H1 (cell line): ENCODE results near the gene UGT1A7. TPM values are rescaled to one million over a fixed set of nuclear protein-coding genes. Genes with fewer than 3 reads are reported as not detected.

Experiments used
- CTBP2 ChIP-seq: IDR thresholded peaks from 2 replicates; pipeline ENCODE4 v1.7.0; 2011; ENCODE audit warnings: borderline replicate concordance, mild to moderate bottlenecking, moderate library complexity, mixed read lengths, low read length; ENCODE audit not compliant: insufficient read depth, insufficient read length
- POLR2AphosphoS5 ChIP-seq: IDR thresholded peaks from 2 replicates; pipeline ENCODE4 v1.6.1; 2011; ENCODE audit warnings: low read depth, low read length
- polyA plus RNA-seq, 7 experiments: library from polyadenylated mRNA; depleted of rRNA in 3 of 7; stranded (reverse) in 5 of 7; unstranded in 2 of 7; fragments of >200 nt in 5 of 7; fragments of 200-250 nt in 2 of 7; gene quantifications; 1 replicate in 5 of 7; 2 replicates in 1 of 7; 4 replicates in 1 of 7; pipeline versions ENCODE4 v1.2.1 to v1.2.3, GENCODE V29; 2011 to 2013; ENCODE audit warnings: missing spikeins in 2 of 7, mixed read lengths in 2 of 7
- total RNA-seq: library from RNA; stranded (reverse); fragmentation: NEBNext Ultra II Directional; extraction: Animal tissue kit (Norgen Biotek cat#: 25700); gene quantifications from 2 replicates; pipeline ENCODE4 v1.2.1, GENCODE V29; 2021

The UGT1A7 gene
- total and polyA plus RNA-seq, 2 of the 8 experiments (the other 6 are each of a cell fraction or from before 2014, with no cell fraction given): not detected

- TF ChIP-seq POLR2AphosphoS5 (no peak), CTBP2 (no peak)
- TF ChIP-seq, all 59 proteins: peak for 0
Measured at GRCh38 chr2:233656443-233656842, 25.3 kb upstream of the UGT1A7 start (continued).
